Endothelial cell of umbilical vein (primary cell): ENCODE measurements around the gene IRF2BPL. TPM values are rescaled to one million over a fixed set of nuclear protein-coding genes. Genes with fewer than 3 reads are reported as not detected.

Experiments
- BruUV-seq: library from RNA; stranded (reverse); fragments of 400-500 nt; replicated peaks from 2 replicates; lab custom pipeline; 2021; lab: Mats Ljungman, UMichigan
- CTCF ChIA-PET: fragments of 300-600, 350-600 bp; sonication (Branson Sonifier 250); formaldehyde crosslinking; loops from one replicate; lab custom pipeline; 2021; ENCODE audit warnings: antibody characterized with exemption, inconsistent platforms; lab: Charles Lee
- POLR2A ChIA-PET: fragments of 300-600, 350-600 bp; sonication (Branson Sonifier 250); formaldehyde crosslinking; loops from one replicate; lab custom pipeline; 2021; ENCODE audit warnings: antibody characterized with exemption, inconsistent platforms; lab: Charles Lee
- DNase-seq: peaks from one replicate; pipeline ENCODE4 v3.0.0-alpha.2; 2011; ENCODE audit warnings: low read depth, low spot score
- FAIRE-seq: peaks from 2 replicates; lab custom pipeline; 2011; peaks lifted over from hg19 to GRCh38; lab: Jason Lieb, UNC
- H2AFZ ChIP-seq: 2 replicates; pipeline ENCODE4 v1.6.0; 2012; ENCODE audit warnings: low read depth, low read length, control low read depth, inconsistent platforms
- H3K27ac ChIP-seq: 2 replicates; pipeline ENCODE4 v1.5.1; 2011; ENCODE audit warnings: low read depth, mild to moderate bottlenecking, control low read depth, low read length, moderate library complexity; ENCODE audit not compliant: insufficient read depth
- H3K27me3 ChIP-seq, 2 experiments: 2 replicates each; pipeline versions ENCODE4 v1.6.0 to v1.6.1; 2011; ENCODE audit warnings: low read length in 2 of 2, mixed read lengths in 1 of 2; ENCODE audit not compliant: control insufficient read depth in 2 of 2, insufficient read depth in 2 of 2
- H3K36me3 ChIP-seq, 2 experiments: 2 replicates in 1 of 2; 3 replicates in 1 of 2; pipeline ENCODE4 v1.5.1; 2011; ENCODE audit warnings: low read length in 2 of 2, mild to moderate bottlenecking in 1 of 2, moderate library complexity in 1 of 2; ENCODE audit not compliant: control insufficient read depth in 2 of 2, insufficient read depth in 2 of 2; ENCODE audit errors: extremely low read depth in 1 of 2
- H3K4me1 ChIP-seq: 3 replicates; pipeline ENCODE4 v1.5.1; 2011; ENCODE audit warnings: mild to moderate bottlenecking, low read length; ENCODE audit not compliant: control insufficient read depth, insufficient read depth; ENCODE audit errors: extremely low read depth
- H3K4me2 ChIP-seq: 2 replicates; pipeline ENCODE4 v1.6.1; 2011; ENCODE audit warnings: low read length, control low read depth, mixed read lengths; ENCODE audit not compliant: insufficient read depth
- H3K4me3 ChIP-seq, 3 experiments: fragments of 200-600 bp in 1 of 3; sonication (generic), shearing (Covaris generic) in 1 of 3; replicated peaks in 1 of 3; 2 replicates each; pipeline ENCODE4 v1.5.1; 2011 to 2016; ENCODE audit warnings: control low read depth in 3 of 3, low read length in 3 of 3, mild to moderate bottlenecking in 2 of 3, inconsistent platforms in 1 of 3, low read depth in 1 of 3, moderate library complexity in 1 of 3; ENCODE audit not compliant: insufficient read depth in 1 of 3
- H3K79me2 ChIP-seq: 2 replicates; pipeline ENCODE4 v1.6.0; 2012; ENCODE audit warnings: low read length, inconsistent platforms; ENCODE audit not compliant: control insufficient read depth, insufficient read depth
- H3K9ac ChIP-seq: replicated peaks from 2 replicates; pipeline ENCODE3; 2011; ENCODE audit warnings: low read length, control low read depth; ENCODE audit not compliant: insufficient read depth; ENCODE audit errors: extremely low read depth
- H3K9me1 ChIP-seq: replicated peaks from 3 replicates; pipeline ENCODE4 v1.6.0; 2011; ENCODE audit warnings: mild to moderate bottlenecking, low read length; ENCODE audit not compliant: control insufficient read depth, insufficient read depth; ENCODE audit errors: extremely low read depth
- H3K9me3 ChIP-seq: replicated peaks from 2 replicates; pipeline ENCODE4 v1.5.1; 2012; ENCODE audit warnings: low read length, inconsistent platforms; ENCODE audit not compliant: control insufficient read depth, insufficient read depth
- H4K20me1 ChIP-seq: replicated peaks from 2 replicates; pipeline ENCODE3; 2011; ENCODE audit warnings: mild to moderate bottlenecking, low read length; ENCODE audit not compliant: control insufficient read depth, insufficient read depth; ENCODE audit errors: extremely low read depth
- EZH2 ChIP-seq: IDR thresholded peaks from 2 replicates; pipeline ENCODE4 v1.6.1; 2012; ENCODE audit warnings: borderline replicate concordance, low read depth, mild to moderate bottlenecking, moderate library complexity, low read length, inconsistent platforms; ENCODE audit not compliant: severe bottlenecking
- FOS ChIP-seq: IDR thresholded peaks from 2 replicates; pipeline ENCODE4 v1.6.1; 2011; ENCODE audit warnings: mild to moderate bottlenecking, low read length, moderate library complexity, borderline replicate concordance; ENCODE audit not compliant: insufficient read depth
- GATA2 ChIP-seq: IDR thresholded peaks from 2 replicates; pipeline ENCODE4 v1.7.0; 2011; ENCODE audit warnings: low read depth, mild to moderate bottlenecking, moderate library complexity, mixed read lengths, low read length; ENCODE audit not compliant: insufficient read length, insufficient read depth
- JUN ChIP-seq: IDR thresholded peaks from 2 replicates; pipeline ENCODE4 v1.6.1; 2011; ENCODE audit warnings: borderline replicate concordance, low read depth; ENCODE audit not compliant: insufficient read length, insufficient read depth
- MYC ChIP-seq: IDR thresholded peaks from one replicate; pipeline ENCODE4 v1.6.1; 2011; ENCODE audit warnings: mild to moderate bottlenecking, low read depth, low read length
- POLR2A ChIP-seq: IDR thresholded peaks from 2 replicates; pipeline ENCODE4 v1.6.1; 2012; ENCODE audit warnings: low read depth, mild to moderate bottlenecking, control low read depth, low read length
- POLR2AphosphoS5 ChIP-seq: IDR thresholded peaks from 2 replicates; pipeline ENCODE4 v1.6.1; 2012; ENCODE audit warnings: low read depth, mild to moderate bottlenecking, control low read depth, low read length, moderate library complexity; ENCODE audit not compliant: insufficient read depth
- dilution Hi-C: fragments of 300-500 bp; cut with MboI; formaldehyde crosslinking; loops from one replicate; pipeline ENCODE4 v1.15.0; 2019; ENCODE audit warnings: low sequenced_read_pairs; ENCODE audit not compliant: extremely low pct_ligation_motif_present
- intact Hi-C: fragments of 100-400 bp; cut with micrococcal nuclease; formaldehyde crosslinking; loops from one replicate; pipeline ENCODE4 v1.10.0; 2022
- polyA plus RNA-seq, 4 experiments: library from polyadenylated mRNA; depleted of rRNA in 3 of 4; stranded (reverse) in 3 of 4; unstranded in 1 of 4; fragments of >200 nt; gene quantifications; 2 replicates each; pipeline versions ENCODE4 v1.2.1 to v1.2.3, GENCODE V29; 2011 to 2012; ENCODE audit warnings: missing spikeins in 1 of 4
- total RNA-seq: library from RNA; stranded (reverse); gene quantifications from 2 replicates; pipeline ENCODE4 v1.2.3, GENCODE V29; 2021
- TF ChIP-seq, protein P1 (sequence below), 2 donors: IDR thresholded peaks; 1 replicate in 1 of 2; 2 replicates in 1 of 2; pipeline ENCODE4 v1.5.1; 2011; ENCODE audit warnings: low read length in 2 of 2, mild to moderate bottlenecking in 2 of 2, moderate library complexity in 2 of 2, control low read depth in 1 of 2, inconsistent platforms in 1 of 2, low read depth in 1 of 2; ENCODE audit not compliant: insufficient read depth in 1 of 2; ENCODE audit errors: extremely low read depth in 1 of 2
- TF ChIP-seq, protein P2 (sequence below): IDR thresholded peaks from 2 replicates; pipeline ENCODE4 v1.6.1; 2011; ENCODE audit not compliant: insufficient read depth, insufficient read length

Gene IRF2BPL
- total and polyA plus RNA-seq, 2 donors (not counting 3 experiments of a cell fraction or from before 2014, with no cell fraction given) = 9.3 to 23.3 TPM

DNA sequence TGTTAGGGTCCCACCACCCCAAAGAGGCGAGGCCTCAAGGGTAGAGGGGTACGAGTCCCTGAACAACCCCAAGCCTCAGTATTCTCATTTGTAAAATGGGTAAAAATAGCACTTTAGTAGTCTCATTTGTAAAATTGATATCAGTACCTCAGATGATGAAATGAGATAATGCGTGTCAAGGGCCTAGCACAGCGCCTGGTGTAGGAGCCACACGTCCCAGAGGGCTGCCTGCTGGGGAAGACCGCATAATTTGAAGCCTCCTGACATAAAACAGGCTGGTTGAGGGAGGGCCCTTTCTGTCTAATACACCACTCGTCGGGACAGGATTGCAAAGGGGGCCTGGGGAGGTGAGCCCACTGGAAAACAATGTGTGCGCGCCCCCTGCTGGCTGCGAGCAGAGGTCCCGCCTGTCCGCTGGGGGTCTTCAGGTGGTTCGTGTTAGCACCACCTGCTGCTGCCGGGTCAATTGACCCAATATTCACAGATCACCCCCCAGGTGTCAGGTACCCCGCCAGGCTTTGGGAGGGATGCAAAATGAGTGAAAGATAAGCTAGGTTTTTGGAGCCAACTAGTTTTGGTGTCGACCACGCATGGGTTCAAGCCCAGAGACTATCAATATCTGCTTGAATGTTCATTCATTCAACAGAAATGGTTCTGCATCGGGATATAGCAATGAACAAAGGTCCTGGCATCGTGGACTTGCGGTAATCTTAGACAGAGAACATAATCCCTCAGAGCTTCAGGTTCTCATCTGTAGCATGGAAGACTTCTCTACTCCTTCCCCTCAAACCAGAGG lies 24.7 kb upstream of the IRF2BPL start:
- CTCF ChIA-PET = interaction anchor here (0.6 to 4.8 kb wide), 22 partner anchors 9 to 177 kb away, joined by 3 to 67 read pairs (median 4); partner anchors contain the start of gene IRF2BPL
- H3K9me1 ChIP-seq = no peaks in the 10 kb centered on the region
- dilution Hi-C loops = no loop called here

More for the DNA sequence above, 24.7 kb upstream of the IRF2BPL start:
- H3K4me1 ChIP-seq = peaks cover 11% of the 10 kb centered on the region
- FAIRE-seq = peak; percentile 76
- no peaks in the 10 kb centered on the region for H3K9me3 ChIP-seq
- POLR2A ChIA-PET = no interaction called here
- H2AFZ ChIP-seq = no peak overlapping the region
- H4K20me1 ChIP-seq = no peaks in the 10 kb centered on the region
- peak; percentile 81 for DNase-seq
- H3K4me3 ChIP-seq = no peak overlapping the region
- intact Hi-C loops = loop anchor here (1.0 to 10.0 kb wide), 5 partner anchors 30 to 338 kb away; no protein-coding TSS in a partner anchor
- no peak overlapping the region for H3K4me2 ChIP-seq
- TF ChIP-seq, protein P1, sequence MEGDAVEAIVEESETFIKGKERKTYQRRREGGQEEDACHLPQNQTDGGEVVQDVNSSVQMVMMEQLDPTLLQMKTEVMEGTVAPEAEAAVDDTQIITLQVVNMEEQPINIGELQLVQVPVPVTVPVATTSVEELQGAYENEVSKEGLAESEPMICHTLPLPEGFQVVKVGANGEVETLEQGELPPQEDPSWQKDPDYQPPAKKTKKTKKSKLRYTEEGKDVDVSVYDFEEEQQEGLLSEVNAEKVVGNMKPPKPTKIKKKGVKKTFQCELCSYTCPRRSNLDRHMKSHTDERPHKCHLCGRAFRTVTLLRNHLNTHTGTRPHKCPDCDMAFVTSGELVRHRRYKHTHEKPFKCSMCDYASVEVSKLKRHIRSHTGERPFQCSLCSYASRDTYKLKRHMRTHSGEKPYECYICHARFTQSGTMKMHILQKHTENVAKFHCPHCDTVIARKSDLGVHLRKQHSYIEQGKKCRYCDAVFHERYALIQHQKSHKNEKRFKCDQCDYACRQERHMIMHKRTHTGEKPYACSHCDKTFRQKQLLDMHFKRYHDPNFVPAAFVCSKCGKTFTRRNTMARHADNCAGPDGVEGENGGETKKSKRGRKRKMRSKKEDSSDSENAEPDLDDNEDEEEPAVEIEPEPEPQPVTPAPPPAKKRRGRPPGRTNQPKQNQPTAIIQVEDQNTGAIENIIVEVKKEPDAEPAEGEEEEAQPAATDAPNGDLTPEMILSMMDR (IDR thresholded peaks at IDR 0.05; ENCODE audit: extremely low read depth in 1 of 2, insufficient read depth in 1 of 2, low read depth in 1 of 2, low read length in 2 of 2) = peak; percentile 95 to 96
- TF ChIP-seq, protein P2, sequence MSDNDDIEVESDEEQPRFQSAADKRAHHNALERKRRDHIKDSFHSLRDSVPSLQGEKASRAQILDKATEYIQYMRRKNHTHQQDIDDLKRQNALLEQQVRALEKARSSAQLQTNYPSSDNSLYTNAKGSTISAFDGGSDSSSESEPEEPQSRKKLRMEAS = no peak
- TF ChIP-seq EZH2 = no peak
- TF ChIP-seq MYC = no peak
- peak; percentile 28 for TF ChIP-seq GATA2
- no peak for TF ChIP-seq FOS
- no peak for TF ChIP-seq POLR2AphosphoS5
- no peak for TF ChIP-seq JUN
- no peak for TF ChIP-seq POLR2A
- BruUV-seq = no TSS peak
- no peaks in the 10 kb centered on the region for H3K36me3 ChIP-seq
- no peak overlapping the region for H3K9ac ChIP-seq
- no peaks in the 10 kb centered on the region for H3K79me2 ChIP-seq
- peak overlapping the region; percentile 6 for H3K27ac ChIP-seq
- H3K27me3 ChIP-seq = no peaks in the 10 kb centered on the region
